GM11168 (cell line): ENCODE measurements around the gene JAZF1.

Source experiments
- in situ Hi-C: fragments of 300-500 bp; cut with MboI; formaldehyde crosslinking; loops from one replicate; pipeline ENCODE4 v1.12.0; 2022; ENCODE audit warnings: low sequenced_read_pairs; ENCODE audit not compliant: unreplicated experiment

Gene JAZF1

DNA sequence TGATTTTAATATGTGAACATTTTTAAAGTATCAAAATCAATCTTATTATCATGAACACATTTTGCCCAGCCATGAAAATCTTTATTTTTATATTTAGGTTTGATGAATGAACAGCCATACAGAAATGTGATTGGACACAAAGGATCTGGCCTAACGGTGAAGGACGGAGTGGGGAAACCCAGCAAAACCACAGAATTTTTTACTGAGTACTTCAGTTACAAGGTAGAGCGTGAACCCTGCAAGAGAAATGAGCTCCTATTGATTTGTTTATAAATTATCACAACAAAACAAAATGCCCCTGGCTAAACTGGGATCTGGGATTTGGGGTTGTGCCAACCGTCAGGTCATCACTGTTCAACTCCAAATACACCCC, 118.8 kb downstream of the JAZF1 start:
- in situ Hi-C loops, result no loop called here

DNA sequence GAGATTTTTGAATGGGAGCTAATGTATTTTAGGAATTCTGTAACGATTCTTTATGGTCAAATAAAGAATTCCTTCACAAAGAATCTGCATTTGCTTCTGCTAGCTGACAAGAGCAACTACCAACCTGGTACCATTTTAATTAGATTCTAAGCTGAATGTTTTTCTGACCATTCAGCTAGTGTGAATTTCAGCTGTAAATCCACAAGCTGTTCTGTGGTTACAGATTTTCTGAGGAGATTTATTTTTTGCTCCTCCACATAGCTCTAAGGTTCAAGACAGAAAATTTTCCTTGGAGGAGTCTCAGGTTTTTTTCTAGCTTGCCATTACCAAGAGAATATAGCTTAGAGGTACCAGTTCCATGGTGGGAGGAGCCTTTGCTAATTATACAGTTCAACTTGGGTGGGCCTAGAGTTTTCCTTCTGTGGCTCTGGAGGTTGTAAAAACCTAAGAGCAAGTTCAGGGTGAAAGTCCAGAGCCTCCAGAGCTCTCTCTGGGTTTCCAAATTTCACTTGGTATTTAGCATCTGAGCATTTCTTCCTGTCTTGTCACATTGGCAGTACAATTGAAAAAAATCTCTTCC, 120.1 kb downstream of the JAZF1 start:
- in situ Hi-C loops, result no loop called here

DNA sequence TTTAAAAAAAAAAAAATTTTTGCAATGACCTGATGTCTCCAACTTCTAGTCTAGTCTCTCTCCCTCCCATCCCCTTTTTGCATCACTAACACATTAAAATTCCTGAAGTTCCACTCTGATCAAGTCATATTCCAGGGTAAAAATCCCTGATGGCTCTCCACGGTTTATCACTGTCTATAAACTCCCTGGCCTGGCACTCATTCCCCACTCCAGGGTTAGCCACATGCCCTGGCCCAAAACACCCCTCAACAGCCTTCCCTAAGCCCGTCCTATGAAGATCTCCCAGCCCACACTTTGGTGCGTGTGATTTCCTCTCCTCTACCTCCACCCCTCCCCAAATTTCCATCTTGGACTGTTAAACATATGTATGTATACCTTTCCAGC, 125.4 kb downstream of the JAZF1 start:
- in situ Hi-C loops, result no loop called here

DNA sequence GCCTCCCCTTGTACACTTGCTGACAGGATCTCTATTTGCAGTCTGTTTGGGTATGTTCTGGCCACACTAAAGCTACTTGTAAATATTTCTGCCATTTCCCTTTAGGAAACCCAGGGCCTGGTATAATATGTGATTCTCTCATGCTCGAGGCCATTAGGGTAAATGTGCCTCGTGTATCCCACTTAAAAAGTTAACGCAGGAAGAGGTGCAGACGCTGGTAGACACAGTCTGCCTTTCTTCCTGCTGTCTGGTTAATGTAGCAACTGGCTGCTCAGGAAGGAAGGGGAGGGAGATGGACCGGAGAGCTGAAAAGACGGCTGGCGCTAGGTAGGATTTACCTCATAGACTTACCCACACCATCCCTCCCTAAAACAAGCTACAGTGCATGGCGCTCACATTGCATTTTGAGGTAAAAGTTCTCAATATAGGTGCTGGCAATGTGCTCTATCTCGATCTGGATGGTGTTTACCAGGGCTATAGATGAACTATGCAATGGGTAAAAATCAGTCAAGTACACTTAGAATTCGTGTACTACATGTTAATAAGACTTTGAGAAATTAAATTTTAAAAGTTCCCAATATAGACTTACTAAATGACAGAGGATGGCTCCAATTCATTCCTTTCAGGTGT, 125.9 kb downstream of the JAZF1 start:
- in situ Hi-C loops, result no loop called here

DNA sequence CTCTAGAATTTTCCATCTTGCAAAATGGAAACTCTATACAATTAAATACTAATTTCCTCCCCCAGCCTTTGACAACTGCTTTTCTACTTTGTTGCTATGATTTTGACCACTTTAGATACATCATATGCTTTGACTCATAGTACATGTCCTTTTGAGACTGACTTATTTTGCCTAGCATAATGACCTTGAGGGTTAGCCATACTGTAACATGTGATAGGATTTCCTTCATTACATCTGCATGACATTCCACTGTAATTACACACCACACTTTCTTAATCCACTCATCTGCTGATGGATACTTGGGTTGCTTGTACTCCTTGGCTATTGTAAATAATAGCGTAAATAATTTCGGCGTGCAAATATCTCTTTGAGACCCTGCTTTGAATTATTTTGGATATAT, 127.7 kb downstream of the JAZF1 start:
- in situ Hi-C loops, result no loop called here

DNA sequence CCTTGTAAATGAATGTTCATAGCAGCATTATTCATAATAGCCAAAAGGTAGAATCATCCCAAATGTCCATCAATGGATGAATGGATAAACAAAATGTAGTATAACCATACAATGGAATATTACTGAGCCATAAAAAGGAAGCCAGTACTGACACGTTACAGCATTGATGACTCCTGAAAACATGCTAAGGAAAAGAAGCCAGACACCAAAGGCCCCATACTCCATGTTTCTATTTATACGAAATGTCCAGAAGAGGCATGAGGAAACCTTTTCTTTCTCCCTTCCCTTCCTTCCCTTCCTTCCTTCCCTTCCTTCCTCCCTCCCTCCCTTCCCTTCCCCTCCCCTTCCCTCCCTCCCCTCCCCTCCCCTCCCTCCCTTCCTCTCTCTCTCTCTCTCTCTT, 131.9 kb downstream of the JAZF1 start:
- in situ Hi-C loops, result no loop called here

DNA sequence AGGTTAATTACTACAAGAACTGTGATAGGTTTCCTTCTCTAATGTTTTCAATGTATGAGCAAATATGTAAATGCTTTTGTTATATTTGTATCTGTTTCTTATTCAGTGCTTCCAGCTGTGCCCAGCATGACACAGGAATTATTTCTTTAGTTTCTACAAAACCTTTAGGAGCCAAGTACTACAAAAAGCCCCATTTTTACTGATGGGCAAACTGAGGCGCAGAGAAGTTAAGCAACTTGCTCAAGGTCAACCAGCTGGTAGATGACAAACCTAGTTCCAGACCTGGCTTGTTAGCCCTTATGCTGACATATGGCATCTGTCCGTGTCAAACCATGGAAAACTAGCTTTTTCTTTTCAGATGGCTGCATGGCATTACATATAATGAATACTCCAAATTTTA, 134.6 kb downstream of the JAZF1 start:
- in situ Hi-C loops, result no loop called here

DNA sequence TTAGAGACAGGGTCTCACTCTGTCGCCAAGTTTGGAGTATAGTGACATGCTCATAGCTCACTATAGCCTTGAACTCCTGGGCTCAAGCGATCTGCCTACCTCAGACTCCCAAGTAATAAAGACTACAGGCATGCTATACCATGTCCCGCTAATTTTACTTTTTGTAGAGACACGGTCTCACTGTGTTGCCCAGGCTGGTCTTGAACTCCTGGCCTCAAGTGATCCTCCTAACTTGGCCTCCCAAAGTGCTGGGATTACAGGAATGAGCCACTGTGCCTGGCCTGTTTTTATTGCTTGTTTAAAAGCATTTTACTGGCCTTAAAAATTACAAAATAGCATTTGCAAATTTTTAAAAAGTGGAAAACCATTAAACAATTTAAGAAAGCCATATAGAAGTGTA, 135.0 kb downstream of the JAZF1 start:
- in situ Hi-C loops, result no loop called here

DNA sequence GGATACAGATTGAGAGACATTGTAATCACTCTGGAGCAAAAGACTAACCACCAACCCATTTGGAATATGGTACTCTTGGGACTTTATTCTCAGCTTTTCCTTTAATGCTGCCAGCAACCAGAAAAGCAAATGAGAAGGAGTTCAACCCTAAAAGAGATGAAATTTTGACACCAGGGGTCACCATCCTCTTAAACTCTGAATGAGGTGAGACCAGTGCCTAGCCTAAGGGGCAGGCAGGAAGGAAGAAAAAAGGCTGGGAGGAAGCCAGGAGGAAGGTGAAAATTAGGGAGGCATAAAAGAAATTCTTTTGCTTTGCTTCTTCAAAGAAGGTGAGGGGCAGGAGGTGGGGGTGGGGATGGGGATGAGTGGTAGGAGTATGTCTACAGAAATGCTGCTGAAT, 135.8 kb downstream of the JAZF1 start:
- in situ Hi-C loops, result no loop called here

DNA sequence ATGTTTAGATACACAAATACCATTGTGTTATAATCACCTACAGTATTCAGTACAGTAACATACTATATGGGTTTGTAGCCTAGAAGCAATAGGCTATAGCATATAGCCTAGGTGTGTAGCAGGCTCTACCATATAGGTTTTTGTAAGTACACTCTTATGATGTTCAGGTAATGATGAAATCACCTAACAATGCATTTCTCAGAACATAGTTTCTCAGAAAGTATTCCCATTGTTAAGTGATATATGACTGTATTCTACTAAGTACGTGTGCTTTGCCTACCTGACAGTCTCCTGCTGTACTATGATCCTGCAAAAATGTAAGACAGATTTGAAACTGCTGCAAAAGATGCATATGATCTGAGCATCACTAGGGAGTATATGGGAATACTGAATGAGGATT, 137.9 kb downstream of the JAZF1 start:
- in situ Hi-C loops, result no loop called here

DNA sequence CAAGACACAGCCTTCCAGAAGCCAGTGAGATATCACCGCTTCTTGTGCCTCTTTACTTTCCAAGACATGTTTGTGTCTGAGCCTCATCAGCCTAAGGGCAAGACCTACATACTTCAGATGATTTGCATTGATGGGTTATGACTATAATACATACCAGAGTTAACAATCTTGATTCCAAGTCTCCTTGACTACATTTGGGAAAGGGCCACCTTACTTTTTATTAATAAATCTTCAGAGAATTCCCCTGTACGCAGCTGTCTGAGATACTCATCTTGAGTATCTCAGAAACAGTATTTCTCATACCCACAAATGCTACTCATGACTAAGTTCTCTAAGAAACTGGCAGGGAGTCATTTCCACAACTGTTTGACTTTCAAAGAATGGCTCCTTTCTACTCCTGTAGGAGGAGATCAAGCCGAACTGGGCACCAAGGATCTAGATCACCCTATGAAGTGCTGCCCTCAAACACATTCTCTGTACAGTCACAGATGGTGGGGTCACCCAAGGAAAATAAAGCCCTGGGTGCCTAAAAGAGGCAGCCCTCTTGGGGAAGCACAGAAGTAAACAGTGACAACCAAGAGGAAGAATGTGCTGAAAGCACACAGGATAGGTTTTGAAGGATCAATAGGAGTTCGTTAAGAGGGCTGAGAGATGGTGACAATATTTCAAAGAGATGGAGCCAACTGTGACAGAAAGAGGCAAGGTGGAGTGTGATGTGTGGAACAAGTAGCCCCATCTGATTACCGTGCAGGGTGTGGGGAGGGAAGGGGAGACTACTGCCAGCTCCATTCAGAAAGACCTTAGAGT, 138.9 kb downstream of the JAZF1 start:
- in situ Hi-C loops, result no loop called here

DNA sequence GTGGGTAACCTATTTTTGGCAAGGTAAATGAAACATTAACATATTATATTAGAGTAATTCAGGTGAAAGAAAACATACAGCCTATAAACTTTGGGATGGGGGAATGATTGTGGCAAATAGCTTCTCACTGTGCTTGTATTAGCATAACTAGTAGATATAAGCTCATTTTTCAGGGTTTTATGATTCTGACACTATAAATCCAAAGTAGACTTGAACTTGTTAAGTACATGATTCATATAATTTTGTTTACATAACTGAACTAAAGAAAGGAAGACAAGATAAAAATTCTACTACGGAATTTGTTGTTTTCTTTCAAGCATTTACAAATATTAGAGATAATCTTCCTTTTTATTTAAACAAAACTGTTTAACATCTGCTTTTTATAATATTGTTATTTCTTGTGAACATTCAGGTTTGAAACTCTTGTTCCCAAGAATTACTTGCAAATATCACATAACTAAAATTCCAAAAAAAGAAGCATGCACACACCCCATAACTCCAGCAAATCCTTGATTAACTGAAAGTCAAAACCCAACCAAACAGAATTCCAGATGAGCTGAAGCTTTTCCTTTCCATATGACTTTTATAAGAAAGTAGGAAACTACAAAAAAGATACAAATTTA, 142.3 kb downstream of the JAZF1 start:
- in situ Hi-C loops, result no loop called here

DNA sequence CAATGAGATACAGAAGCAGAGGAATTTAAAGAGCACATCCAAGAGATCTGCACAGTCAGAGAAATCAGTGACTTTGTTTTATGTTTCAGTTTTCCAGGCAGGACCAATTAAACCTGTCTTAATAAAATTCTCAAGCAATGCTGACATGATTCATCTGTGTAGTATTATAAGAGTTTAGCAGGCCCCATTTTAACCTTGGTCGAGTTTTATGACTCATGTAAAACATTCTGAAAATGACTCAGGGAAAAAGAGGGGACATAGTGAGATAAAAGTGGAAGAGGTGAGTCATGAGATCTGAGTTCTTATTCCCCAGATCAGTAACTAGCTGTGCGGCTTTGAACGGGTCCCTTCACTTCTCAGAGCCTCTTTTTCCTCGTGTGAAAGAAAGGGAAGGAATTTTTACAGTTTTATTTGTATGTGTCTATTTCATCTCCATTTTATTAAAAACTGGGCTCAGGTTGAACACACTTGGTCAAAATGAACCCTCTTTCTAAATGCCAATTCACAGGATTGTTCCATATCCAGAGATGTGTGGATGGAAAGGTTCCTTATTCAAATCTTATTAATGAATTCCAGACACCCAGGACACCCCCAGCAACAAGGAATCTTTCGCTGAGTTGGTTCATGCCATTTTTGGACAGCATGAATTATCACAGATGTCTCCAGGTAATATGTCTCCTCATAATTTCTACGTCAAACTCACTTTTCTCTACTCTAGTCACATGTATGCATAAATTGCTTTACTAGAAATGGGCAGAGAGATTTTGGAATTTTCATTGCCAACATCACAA, 143.2 kb downstream of the JAZF1 start:
- in situ Hi-C loops, result no loop called here

DNA sequence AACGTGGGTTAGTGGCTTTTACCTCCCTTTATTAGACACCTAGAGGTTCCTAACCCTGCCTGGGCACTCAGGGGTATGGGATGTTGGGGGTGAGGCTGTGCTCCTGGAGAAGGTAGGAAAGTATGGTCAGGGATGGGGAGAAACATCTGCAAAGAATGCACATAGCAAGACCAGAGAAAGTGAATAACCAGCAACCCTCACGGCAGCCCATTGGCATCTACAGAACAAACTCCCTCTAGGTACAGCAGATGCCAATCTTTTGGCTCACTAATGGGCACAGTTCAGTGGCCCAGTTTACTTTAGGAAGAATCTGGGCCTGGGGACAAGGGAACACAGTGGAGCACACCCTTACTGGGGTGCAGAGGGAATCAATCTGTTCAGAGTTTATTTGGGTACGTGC, 143.9 kb downstream of the JAZF1 start:
- in situ Hi-C loops, result no loop called here

DNA sequence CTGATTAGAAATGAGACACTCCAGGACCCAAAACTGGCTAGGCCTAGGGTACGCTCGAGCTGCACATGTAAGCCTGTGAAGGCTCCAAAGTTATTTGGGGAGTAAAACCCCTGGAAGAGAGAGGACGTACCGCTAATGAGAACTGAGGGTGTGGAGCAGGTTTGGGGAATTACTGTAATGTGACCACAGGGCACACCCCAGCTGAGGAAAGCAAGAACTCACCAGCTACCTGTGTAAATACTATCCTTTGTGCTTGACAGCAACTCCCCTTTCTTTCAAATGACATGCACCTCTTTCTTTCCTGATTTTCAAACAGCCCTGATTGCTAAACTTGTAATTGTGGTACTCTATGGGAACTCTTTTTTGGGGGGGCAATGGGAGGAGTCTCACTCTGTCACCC, 147.2 kb downstream of the JAZF1 start:
- in situ Hi-C loops, result no loop called here

DNA sequence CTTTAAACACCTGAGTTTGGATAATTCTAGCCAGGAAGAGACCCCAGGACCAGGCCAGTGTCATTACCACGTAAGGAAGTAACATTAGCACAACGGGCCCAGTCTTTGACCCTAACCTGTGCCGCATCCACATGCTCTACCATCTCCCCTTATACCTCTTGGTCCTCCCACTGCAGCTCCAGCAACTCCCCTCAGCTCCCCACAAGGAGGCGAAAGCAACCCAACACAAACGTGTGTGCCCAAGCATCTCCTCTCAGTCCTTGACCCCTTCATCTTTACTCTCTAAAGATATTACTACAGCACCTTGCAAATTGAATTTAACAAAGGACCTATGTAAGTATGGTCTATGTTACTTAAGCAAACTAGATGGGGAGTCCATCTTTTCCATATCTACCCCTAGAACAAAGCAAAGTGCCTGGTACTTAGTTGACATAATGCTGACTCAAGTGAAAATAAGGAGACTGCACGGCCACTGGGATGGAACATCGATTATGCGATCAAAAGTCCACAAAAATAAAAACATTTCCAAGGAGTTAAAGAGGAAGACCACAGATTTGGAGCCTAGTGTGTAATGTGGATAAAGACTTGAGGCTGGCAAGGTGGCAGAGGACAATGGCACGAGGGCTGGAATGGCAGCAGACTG, 147.7 kb downstream of the JAZF1 start:
- in situ Hi-C loops, result no loop called here

DNA sequence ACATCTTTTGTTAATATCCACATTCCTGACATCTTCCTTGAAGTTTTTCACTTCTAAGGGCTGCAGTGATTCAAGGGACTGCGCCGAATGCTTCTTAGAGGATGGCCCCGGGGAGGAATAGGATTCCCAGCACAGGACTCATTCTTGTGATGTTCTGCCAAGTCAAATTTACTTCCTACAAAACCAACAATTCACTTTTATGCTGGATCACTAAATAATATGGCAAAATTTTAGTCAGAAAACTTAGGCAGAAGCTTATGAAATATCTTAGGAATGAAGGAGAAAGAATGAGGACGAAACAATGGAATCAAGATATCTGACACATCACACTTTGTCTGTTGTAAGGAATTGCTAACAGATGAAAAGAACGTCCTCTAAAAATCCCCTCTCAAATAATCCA, 151.5 kb downstream of the JAZF1 start:
- in situ Hi-C loops, result no loop called here

DNA sequence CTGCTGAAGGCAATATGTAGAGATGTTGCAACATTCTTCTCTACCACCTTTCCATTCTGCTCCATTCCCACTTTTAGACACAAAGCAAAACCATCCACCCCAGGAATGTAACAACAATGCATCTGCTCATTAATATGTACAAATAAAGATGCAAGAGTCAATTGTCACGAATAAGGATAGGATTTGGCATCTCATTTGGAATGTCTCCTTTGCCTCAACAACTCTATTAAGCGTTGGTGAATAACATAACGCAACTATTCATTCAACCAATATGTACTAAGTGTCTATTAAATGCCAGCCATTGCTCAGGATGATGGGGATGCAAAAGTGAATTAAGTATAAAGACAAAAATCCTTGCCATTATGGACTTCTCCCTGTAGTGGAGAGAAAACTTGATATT, 152.1 kb downstream of the JAZF1 start:
- in situ Hi-C loops, result no loop called here

DNA sequence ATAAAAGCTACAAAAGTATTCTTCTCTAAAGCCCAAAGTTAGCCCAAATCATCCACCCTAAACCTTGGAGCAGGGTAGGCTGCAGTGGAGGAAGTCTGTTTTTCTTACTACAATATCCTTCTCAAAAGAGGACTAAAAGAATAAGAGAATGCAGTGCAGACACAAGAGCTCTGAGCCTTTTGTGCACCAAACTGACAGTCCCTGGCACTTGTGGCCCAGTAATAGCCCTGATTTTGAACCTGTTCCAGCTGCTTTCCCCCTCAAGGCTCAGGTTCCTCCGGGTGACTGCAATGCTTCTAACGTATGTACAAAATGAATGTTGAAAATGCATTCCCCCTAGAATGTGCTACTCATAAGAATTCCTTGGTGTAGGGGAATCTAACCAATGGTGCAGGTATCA, 154.4 kb downstream of the JAZF1 start:
- in situ Hi-C loops, result no loop called here

DNA sequence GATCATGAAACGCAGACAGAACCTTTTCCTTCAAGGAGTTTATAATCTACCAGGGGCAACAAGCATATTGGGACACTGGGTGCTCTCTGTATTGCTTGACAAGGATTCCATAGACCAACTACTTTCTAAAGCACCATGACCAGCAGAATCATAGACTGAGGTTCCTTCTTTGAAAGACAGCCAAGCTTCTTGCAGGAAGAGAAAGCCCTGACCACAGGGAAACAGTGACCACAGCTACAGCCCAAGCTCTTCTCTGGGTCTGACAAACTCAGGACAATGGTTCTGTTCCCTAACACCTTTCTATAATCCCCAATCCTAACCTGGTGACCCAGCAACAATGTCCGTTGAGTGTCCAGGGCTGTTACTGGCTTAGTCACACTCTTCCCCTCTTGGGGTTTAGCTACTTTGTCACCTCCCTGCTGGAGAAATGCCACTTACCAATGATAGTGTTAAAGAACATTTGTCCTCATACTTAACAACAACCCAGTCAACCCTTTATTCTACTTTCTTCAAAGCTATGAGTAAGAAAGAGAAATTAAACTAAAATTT, 155.7 kb downstream of the JAZF1 start:
- in situ Hi-C loops, result no loop called here
